ENCODE results near the gene CHP1.

DNA sequence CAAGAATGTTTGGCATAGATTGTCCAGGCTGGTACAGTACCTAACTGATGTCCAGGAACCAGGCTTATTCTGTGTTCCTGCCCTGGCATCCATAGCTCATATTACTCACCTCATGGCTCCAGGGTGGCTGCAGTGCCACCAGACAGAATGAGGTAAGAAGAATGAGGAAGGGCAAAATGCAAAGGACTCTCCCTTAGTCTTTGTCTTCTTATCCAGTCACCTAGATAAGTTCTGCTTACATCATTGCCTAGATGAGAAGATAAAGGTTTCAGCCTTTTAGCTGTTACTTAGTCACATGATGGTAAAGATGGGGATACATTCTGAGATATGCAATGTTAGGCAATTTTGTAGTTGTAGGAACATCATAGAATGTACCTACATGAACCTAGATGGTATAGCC lies 45.8 kb downstream of the CHP1 start:
- TF ChIP-seq, protein P1, sequence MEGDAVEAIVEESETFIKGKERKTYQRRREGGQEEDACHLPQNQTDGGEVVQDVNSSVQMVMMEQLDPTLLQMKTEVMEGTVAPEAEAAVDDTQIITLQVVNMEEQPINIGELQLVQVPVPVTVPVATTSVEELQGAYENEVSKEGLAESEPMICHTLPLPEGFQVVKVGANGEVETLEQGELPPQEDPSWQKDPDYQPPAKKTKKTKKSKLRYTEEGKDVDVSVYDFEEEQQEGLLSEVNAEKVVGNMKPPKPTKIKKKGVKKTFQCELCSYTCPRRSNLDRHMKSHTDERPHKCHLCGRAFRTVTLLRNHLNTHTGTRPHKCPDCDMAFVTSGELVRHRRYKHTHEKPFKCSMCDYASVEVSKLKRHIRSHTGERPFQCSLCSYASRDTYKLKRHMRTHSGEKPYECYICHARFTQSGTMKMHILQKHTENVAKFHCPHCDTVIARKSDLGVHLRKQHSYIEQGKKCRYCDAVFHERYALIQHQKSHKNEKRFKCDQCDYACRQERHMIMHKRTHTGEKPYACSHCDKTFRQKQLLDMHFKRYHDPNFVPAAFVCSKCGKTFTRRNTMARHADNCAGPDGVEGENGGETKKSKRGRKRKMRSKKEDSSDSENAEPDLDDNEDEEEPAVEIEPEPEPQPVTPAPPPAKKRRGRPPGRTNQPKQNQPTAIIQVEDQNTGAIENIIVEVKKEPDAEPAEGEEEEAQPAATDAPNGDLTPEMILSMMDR (conservative IDR thresholded peaks at IDR 0.05; ENCODE audit: low read depth, low read length), result no peak
- no peak for TF ChIP-seq EZH2 (IDR thresholded peaks at IDR 0.05; ENCODE audit: borderline replicate concordance, low read depth, low read length, poor library complexity, severe bottlenecking)

Measured in A673 (cell line).